HG02763 (cell line): ENCODE results near the gene MIEF1.

Source experiments
- ATAC-seq: cut with Tn5 transposase; IDR thresholded peaks from one replicate; pipeline ENCODE4 v1.9.1; 2021; ENCODE audit warnings: mild to moderate bottlenecking, moderate library complexity; ENCODE audit not compliant: unreplicated experiment

The MIEF1 gene

GRCh38 chr22:39502109-39502788 is at the start of gene MIEF1:
Gene MIEF1, plus strand, starts transcription at chr22:39502290. Its CDS starts 9,005 bp downstream, at chr22:39511295.
- peak; percentile 82 for ATAC-seq

- ATAC-seq, result no peak
Measured at GRCh38 chr22:39452740-39453040, 49.4 kb upstream of the MIEF1 start.

GRCh38 chr22:39453765-39454378 is 48.2 kb upstream of the MIEF1 start:
- ATAC-seq, result no peak

GRCh38 chr22:39454385-39454871 is 47.7 kb upstream of the MIEF1 start:
- no peak for ATAC-seq

GRCh38 chr22:39456522-39457197 is 45.4 kb upstream of the MIEF1 start, which contains the start of gene MGAT3:
Gene MGAT3, plus strand, starts transcription at chr22:39457012. Its CDS starts 30,336 bp downstream, at chr22:39487348.
- ATAC-seq, result no peak

- no peak for ATAC-seq
Measured at GRCh38 chr22:39457198-39457555, 44.9 kb upstream of the MIEF1 start.

GRCh38 chr22:39457556-39458443 is 44.3 kb upstream of the MIEF1 start:
- ATAC-seq, result no peak

GRCh38 chr22:39458444-39459083 is 43.5 kb upstream of the MIEF1 start:
- no peak for ATAC-seq

GRCh38 chr22:39459681-39460080 is 42.4 kb upstream of the MIEF1 start:
- ATAC-seq, result no peak

GRCh38 chr22:39462443-39463221 is 39.5 kb upstream of the MIEF1 start:
- ATAC-seq, result no peak

- ATAC-seq, result no peak
Measured at GRCh38 chr22:39463277-39463676, 38.8 kb upstream of the MIEF1 start.

- no peak for ATAC-seq
Measured at GRCh38 chr22:39463931-39464390, 38.1 kb upstream of the MIEF1 start.

GRCh38 chr22:39466228-39467006 is 35.7 kb upstream of the MIEF1 start:
- ATAC-seq, result no peak

- no peak for ATAC-seq
Measured at GRCh38 chr22:39467390-39467895, 34.6 kb upstream of the MIEF1 start.

- no peak for ATAC-seq
Measured at GRCh38 chr22:39468487-39469325, 33.4 kb upstream of the MIEF1 start.

- no peak for ATAC-seq
Measured at GRCh38 chr22:39469326-39469680, 32.8 kb upstream of the MIEF1 start.

GRCh38 chr22:39469681-39470450 is 32.2 kb upstream of the MIEF1 start:
- no peak for ATAC-seq
